ENCODE measurements around the gene DCT.

- TF ChIP-seq POLR2A (IDR thresholded peaks at IDR 0.05) (no peak), CTCF (IDR thresholded peaks at IDR 0.05) (no peak)
Observed at GRCh38 chr13:94525781-94526180, 46.3 kb upstream of the DCT start.

All from lower leg skin (tissue), 3 donors.